ENCODE results near the gene SVIL.
A peak's percentile ranks its signal among the peaks of the same experiment; 100 is the strongest.
"Not testable (repeated sequence)": the region's sequence is repeated elsewhere in the genome, so short reads cannot be mapped to it uniquely, and the experiment has no call there.

Gene SVIL

DNA sequence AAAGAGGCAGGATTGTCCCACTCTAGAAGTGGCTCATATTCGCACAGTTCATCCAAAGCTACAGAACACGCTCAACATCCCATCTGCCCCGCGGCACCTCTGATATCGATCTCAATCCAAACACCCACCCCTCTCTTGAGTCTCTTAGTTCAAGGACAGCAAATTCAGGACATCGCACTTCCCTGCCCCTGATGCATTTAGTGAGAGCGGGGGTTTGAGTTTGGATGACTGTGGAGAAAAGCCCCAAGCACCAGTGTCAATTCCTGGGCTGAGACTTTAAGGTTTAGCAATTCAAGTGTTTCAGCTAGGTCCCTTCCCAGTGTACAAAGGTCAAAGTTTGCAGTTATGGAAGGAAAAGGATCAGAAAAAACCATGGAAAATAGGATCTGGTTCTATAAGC, 179.7 kb downstream of the SVIL start:
- DNase-seq (ENCODE audit: low spot score), result no peak

- no peak for DNase-seq (ENCODE audit: low spot score)
Observed at GRCh38 chr10:29454250-29454649, 180.5 kb downstream of the SVIL start.

- DNase-seq (ENCODE audit: low spot score), result no peak
Observed at GRCh38 chr10:29452546-29452945, 182.2 kb downstream of the SVIL start.

GRCh38 chr10:29451946-29452345, 182.8 kb downstream of the SVIL start:
- no peak for DNase-seq (ENCODE audit: low spot score)

GRCh38 chr10:29450405-29450804, 184.4 kb downstream of the SVIL start:
- no peak for DNase-seq (ENCODE audit: low spot score)

DNA sequence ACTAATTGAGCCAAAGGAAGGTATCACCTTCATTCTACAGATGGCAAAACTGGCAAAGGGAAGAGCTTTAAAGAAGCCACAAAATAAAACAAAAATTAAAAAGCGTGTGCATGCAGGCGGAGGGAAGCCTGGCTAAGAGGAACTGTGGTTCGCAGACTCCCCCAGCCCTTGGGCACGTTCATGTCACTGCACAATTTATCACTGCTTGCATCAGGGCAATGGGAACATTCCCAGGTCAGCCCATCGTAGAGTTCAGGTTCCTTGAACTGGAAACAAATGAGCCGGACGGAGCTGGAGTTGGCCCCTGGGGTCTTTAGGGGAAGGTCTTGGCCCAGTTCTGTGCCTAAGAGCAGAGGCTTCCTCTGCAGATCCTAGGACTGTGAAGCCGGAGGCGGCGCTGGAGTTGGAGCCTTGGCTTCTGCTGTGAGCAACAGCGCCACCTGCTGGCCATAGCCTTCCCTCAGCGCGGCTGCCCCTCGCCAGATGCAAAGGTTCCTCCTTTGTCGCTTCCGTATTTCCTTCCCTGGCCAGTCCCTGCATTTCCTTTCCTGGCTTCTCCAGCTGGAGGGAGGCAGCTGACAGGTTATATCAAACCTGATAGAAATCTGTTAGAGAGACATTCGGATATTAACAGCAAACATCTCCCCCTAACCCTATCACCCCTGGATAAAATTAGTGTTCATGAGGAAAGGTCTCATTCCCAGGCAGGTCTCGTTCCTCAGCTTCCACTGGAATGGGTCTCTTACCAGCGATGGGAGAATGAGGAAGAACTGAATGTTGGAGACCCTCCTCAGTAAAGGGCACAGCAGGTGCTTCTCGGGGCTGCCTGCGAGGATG, 185.8 kb downstream of the SVIL start:
- DNase-seq (ENCODE audit: low spot score), result peak; percentile 39

DNA sequence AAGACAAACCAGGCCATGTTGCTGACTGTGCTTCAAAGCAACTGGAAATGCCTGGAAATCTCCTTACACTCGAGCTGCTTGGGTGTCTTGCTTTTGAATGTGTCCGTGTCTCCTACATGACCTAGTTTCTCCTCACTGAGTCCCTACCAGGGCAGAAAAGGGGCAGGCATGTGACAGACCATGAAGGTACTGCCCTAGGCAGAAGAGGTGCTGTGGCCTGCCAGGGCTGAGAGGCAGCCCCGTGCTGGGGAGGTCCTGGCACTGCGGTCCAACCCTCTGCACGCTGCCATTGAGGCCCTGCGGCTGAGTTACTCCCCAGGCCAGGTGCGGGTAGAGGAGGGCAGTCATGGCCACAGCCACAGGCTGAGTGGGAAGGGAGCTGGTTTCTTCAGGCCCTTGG, 186.6 kb downstream of the SVIL start:
- no peak for DNase-seq (ENCODE audit: low spot score)

DNA sequence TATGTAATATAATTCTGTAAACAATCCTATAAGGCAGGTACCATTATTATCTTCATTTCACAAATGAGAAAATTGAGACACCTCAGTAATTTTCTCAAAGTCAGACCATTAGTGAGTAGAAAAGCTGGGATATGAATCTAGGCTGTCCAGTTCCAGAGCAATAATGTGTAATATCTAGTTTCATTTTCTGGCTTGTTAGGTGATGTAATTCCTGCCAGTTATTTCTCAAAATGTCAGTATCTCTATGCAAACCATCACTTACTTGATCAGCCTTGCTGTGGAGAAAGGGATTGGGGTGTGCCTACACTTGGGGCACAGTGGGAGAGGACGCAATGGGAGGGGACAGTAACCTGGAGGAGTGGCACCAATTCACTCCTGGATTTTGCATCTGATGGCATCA, 188.4 kb downstream of the SVIL start:
- no peak for DNase-seq (ENCODE audit: low spot score)

DNA sequence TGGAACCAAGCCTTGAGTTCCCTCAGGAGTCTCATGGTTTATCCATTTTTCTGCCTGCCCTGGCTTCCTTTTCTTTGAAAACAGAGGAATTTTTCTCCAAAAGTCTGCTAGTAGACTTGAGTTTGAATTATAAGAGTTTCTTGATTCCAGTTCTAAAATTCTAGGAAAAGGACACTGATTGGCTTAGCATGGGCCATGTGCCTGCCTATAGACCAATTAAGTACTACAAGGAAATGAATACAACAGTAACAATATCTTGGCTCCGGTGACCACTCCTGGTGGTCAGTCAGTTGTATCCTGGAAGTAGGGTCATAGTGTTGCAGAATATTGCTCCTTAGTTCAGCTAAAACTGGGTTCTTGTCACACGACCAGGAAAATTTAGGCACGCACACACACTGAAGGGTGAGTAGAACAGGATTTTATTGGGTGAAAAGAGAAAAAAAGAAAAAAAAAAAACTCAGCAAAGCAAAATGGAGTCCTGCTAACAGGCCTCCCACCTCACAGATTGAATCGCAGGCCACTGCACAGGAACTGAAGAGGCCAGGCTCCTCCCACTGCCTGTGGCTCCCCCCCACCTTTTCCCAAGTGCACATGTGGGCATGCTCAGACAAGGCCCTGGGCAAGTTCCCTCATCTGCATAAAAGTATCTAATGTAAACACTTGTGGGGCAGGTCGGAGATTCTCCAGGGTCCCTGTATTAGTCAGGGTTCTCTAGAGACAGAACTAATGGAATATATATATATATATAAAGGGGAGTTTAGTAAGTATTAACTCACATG, 190.8 kb downstream of the SVIL start:
- no peak for DNase-seq (ENCODE audit: low spot score)

- DNase-seq (ENCODE audit: low spot score), result no peak
Observed at GRCh38 chr10:29440981-29441380, 193.8 kb downstream of the SVIL start.

DNA sequence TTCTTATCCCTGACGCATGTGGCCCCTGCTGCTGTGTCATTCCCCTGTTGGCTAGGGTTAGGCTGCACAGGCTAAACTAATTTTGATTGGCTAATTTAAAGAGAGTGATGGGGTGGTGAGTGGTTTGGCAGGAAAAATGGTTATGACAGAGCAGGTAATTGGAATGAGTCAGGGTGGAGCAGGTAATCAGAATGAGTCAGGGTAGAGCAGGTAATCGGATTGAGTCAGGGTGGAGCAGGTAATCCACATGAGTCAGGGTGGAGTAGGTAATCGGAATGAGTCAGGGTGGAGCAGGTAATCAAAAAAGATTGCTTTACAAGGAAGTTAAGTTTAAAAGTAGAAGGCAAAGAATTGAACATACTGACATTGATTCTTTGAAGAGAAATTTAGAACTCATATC, 195.8 kb downstream of the SVIL start:
- DNase-seq (ENCODE audit: low spot score), result not testable (repeated sequence)

DNA sequence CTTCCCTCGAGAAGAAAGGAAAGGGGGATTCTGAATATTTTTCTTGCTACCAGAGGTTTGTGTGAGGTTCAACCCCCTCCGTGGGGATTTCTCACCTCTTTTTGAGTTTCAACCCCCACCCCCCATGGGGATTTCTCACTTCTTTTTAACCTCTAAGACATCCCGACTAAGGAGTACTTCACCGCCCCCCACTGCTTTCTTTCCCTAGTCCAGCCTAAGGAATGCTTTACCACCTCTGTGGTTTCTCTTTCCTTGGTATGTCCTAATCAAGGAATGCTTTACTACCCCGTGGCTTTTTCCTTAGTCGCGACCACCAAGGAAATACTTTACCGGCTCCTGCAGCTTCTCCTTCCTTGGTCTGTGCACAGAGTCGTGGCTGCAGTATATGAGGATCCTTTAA, 196.5 kb downstream of the SVIL start:
- no peak for DNase-seq (ENCODE audit: low spot score)

GRCh38 chr10:29437871-29438270, 196.9 kb downstream of the SVIL start:
- DNase-seq (ENCODE audit: low spot score), result no peak

DNA sequence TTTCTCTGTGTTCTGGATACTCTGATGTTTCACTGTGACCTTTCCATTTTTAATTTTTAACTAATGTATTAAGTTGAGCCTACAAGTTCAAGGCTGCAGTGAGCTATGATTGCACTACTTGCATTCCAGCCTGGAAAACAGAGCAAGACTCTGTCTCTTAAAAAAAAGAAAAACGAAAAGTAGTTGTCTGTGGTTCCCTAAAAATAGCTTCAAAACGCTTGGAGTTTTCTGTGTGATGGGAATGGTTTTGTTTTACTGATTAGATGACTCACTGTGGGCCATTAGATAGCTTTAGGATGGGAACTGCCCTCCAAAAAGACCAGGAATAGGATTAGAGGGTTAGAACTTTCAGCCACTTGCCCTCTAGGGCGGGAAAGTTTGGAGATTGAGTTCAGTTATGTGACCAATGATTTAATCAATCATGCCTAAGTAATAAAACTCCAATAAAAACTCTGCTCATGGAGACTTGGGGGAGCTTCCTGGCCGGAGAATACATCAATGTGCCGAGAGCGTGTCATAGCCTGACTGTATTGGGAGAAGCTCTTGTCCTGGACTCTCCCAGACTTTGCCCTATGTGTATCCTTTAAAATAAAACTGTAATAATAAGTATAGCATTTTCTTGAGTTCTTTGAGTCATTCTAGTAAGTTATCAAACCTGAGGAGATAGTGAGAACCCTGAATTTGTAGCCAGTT, 198.8 kb downstream of the SVIL start:
- DNase-seq (ENCODE audit: low spot score), result no peak

DNA sequence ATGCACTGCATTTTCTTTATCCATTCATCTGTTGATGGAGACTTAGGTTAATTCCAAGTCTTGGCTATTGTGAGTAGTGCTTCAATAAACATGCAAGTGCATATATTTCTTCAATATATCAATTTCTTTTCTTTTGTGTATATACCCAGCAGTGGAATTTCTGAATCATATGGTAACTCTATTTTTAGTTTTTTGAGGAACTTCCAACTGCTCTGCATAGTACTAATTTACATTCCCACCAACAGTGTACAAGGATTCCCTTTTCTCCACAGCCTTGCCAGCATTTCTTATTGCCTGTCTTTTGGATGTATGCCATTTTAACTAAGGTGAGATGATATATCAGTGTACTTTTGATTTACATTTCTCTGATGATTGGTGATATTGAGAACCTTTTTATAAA, 200.7 kb downstream of the SVIL start:
- DNase-seq (ENCODE audit: low spot score), result no peak

DNA sequence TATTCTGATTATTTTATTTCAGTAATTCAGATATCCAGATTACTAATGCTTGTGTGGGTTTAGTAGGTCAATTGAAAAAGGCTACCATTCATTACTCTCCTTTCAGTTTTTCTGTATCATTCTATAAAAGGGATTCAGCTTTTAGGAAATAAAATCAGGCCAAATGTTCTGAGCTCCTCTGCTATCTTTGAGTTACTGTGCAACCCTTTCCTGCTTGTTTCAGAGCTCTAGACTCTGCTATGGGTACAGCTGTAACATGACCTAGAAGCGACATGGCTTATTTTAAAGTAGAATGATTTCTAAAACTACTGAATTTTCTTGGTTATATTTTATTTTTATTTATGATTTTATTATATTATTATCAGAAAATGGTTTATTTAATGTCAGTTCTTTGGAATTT, 203.1 kb downstream of the SVIL start:
- DNase-seq (ENCODE audit: low spot score), result no peak

DNA sequence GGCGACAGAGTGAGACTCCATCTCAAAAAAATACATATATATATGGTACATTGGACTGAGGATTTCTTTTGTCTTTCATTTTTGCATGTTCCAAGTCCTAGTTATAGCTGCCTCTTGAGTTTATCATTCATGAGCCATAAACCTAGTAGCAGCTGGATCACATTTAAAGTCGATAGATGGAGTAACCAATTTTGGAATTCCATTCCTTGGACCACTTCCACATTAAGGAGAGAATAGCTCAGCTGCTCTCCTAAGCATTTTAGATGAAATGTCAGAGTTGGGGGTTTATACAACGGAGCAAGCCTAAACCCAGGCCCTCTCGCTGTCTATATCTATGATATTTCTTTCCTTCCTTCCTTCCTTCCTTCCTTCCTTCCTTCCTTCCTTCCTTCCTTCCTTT, 204.7 kb downstream of the SVIL start:
- no peak for DNase-seq (ENCODE audit: low spot score)

DNA sequence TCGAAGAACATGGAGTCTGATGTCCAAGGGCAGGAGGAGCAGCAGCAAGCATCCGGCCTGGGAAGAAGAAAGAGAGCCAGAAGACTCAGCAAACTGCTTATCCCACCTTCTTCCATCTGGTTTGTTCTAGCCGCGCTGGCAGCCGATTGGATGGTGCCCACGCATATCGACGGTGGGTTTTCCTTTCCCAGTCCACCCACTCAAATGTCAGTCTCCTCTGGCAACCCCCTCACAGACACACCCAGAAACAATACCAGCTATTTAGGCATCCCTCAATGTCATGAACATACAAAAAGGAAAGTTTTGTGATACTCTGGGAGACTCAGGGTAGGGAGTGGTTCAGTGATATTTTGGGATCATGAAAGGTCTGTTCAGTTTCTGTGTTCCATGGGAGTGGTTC, 206.3 kb downstream of the SVIL start:
- peak; percentile 69 for DNase-seq (ENCODE audit: low spot score)

GRCh38 chr10:29427667-29428066, 207.1 kb downstream of the SVIL start:
- no peak for DNase-seq (ENCODE audit: low spot score)

DNA sequence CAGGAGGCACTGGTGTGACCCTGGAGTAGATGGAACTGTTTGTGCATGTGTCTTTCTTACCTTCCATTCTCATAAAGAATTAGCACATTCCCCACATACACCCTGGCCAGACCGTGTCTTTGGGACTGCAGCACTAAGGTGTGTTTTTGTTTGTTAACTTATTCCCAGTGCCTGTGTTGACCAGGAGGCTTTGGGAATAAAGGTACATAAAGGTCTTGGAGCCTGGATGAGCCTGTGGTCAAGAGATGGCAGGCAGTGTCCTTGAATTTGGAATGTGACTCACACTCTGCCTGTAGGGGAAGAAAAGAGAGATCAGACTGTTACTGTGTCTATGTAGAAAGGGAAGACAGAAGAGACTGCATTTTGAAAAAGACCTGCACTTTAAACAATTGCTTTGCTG, 208.4 kb downstream of the SVIL start:
- no peak for DNase-seq (ENCODE audit: low spot score)

- DNase-seq (ENCODE audit: low spot score), result no peak
Observed at GRCh38 chr10:29424017-29424416, 210.8 kb downstream of the SVIL start.

DNA sequence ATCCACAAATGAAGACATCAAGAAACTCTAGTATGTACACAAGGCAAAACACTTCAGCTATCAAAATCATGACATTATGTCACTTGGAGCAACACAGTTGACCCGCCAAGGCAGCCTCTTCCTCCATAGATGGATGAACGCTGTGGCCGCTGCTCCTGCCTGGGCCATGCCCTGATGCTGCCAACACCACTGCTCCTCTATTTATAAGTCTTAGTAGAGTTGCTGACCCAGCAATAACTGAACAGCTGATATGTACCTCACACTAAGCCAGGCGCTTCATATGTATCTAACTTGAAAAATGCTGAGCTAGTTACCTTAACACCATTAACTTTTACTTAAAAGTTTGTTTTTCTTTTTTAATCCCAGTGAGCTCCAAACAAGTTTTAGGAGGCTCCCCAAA, 214.0 kb downstream of the SVIL start:
- DNase-seq (ENCODE audit: low spot score), result no peak

- DNase-seq (ENCODE audit: low spot score), result no peak
Observed at GRCh38 chr10:29417324-29417723, 217.4 kb downstream of the SVIL start.
